Stomach smooth muscle (tissue), 2 donors: ENCODE results near the gene ENTHD1.
"Not testable (repeated sequence)": the region's sequence is repeated elsewhere in the genome, so short reads cannot be mapped to it uniquely, and the experiment has no call there.

ENCODE experiments used
- H3K27ac ChIP-seq: one replicate; pipeline ENCODE4 v1.7.0; 2013; ENCODE audit warnings: mild to moderate bottlenecking, low read length, inconsistent platforms
- H3K27me3 ChIP-seq, 2 donors: one replicate each; pipeline ENCODE4 v1.7.0; 2013; ENCODE audit warnings: low read length in 2 of 2; ENCODE audit not compliant: insufficient read depth in 2 of 2, control insufficient read depth in 1 of 2
- H3K36me3 ChIP-seq, 2 donors: one replicate each; pipeline ENCODE4 v1.7.0; 2013; ENCODE audit warnings: low read length in 2 of 2; ENCODE audit not compliant: control insufficient read depth in 2 of 2, insufficient read depth in 2 of 2
- H3K4me1 ChIP-seq: one replicate; pipeline ENCODE4 v1.7.0; 2013; ENCODE audit warnings: low read length; ENCODE audit not compliant: control insufficient read depth, insufficient read depth
- H3K4me3 ChIP-seq, 2 donors: one replicate each; pipeline ENCODE4 v1.7.0; 2013; ENCODE audit warnings: low read length in 2 of 2
- H3K9ac ChIP-seq, 2 donors: one replicate each; pipeline ENCODE4 v1.7.0; 2013; ENCODE audit warnings: low read length in 2 of 2, mild to moderate bottlenecking in 1 of 2
- H3K9me3 ChIP-seq, 2 donors: one replicate each; pipeline ENCODE4 v1.7.0; 2013; ENCODE audit warnings: low read length in 2 of 2; ENCODE audit not compliant: control insufficient read depth in 2 of 2
- donor health status: healthy.
- donor health status: Pancreatic carcinoma.

The ENTHD1 gene

GRCh38 chr22:39900306-39901227, 7.0 kb upstream of the ENTHD1 start, which contains the start of gene GRAP2:
Gene GRAP2, plus strand, starts transcription at chr22:39901084. Its CDS starts 46,023 bp downstream, at chr22:39947107.
- no peak within 1 kb of the TSS for H3K27ac ChIP-seq

GRCh38 chr22:39898997-39899396, 5.4 kb upstream of the ENTHD1 start:
- H3K9me3 ChIP-seq: no peaks in the 10 kb centered on the region
- H3K27ac ChIP-seq: no peak overlapping the region
- peaks cover 0 to 4% of the 10 kb centered on the region in 2 donors for H3K27me3 ChIP-seq
- H3K4me3 ChIP-seq: no peak overlapping the region
- no peaks in the 10 kb centered on the region for H3K36me3 ChIP-seq
- no peak overlapping the region for H3K9ac ChIP-seq
- no peaks in the 10 kb centered on the region for H3K4me1 ChIP-seq

More at GRCh38 chr22:39900306-39901227, 7.0 kb upstream of the ENTHD1 start, which contains the start of gene GRAP2:
- no peaks in the 10 kb centered on the region for H3K36me3 ChIP-seq
- no peaks in the 10 kb centered on the region for H3K9me3 ChIP-seq
- peaks cover 0 to 4% of the 10 kb centered on the region in 2 donors for H3K27me3 ChIP-seq
- H3K4me1 ChIP-seq: no peaks in the 10 kb centered on the region
- H3K9ac ChIP-seq: no peak within 1 kb of the TSS
- no peak within 1 kb of the TSS for H3K4me3 ChIP-seq

GRCh38 chr22:39897841-39898240, 4.3 kb upstream of the ENTHD1 start:
- Histone ChIP-seq H3K4me3 (no peak overlapping the region), H3K9ac (no peak overlapping the region), H3K27ac (no peak overlapping the region), H3K36me3 (no peaks in the 10 kb centered on the region), H3K9me3 (no peaks in the 10 kb centered on the region), H3K4me1 (no peaks in the 10 kb centered on the region), H3K27me3 (peaks cover 0 to 5% of the 10 kb centered on the region in 2 donors)

- Histone ChIP-seq H3K4me1 (no peaks in the 10 kb centered on the region), H3K9ac (no peak overlapping the region), H3K27me3 (peaks cover 0 to 5% of the 10 kb centered on the region in 2 donors), H3K27ac (no peak overlapping the region), H3K36me3 (no peaks in the 10 kb centered on the region), H3K9me3 (no peaks in the 10 kb centered on the region), H3K4me3 (no peak overlapping the region)
Measured at GRCh38 chr22:39896313-39896996, 2.9 kb upstream of the ENTHD1 start.

GRCh38 chr22:39895682-39896081, 2.1 kb upstream of the ENTHD1 start:
- Histone ChIP-seq H3K27ac (no peak overlapping the region), H3K36me3 (no peaks in the 10 kb centered on the region), H3K4me1 (no peaks in the 10 kb centered on the region), H3K9me3 (no peaks in the 10 kb centered on the region), H3K9ac (no peak overlapping the region), H3K4me3 (no peak overlapping the region), H3K27me3 (peaks cover 3 to 4% of the 10 kb centered on the region in 2 donors)

GRCh38 chr22:39894554-39895092, 1.1 kb upstream of the ENTHD1 start:
- Histone ChIP-seq H3K9ac (no peak overlapping the region), H3K4me1 (no peaks in the 10 kb centered on the region), H3K4me3 (no peak overlapping the region), H3K27ac (no peak overlapping the region), H3K9me3 (no peaks in the 10 kb centered on the region), H3K27me3 (peaks cover 3 to 4% of the 10 kb centered on the region in 2 donors), H3K36me3 (no peaks in the 10 kb centered on the region)

GRCh38 chr22:39889924-39890323, 3.6 kb downstream of the ENTHD1 start:
- H3K27me3 ChIP-seq, H3K4me3 ChIP-seq: not testable (repeated sequence)

GRCh38 chr22:39883057-39883456, 10.5 kb downstream of the ENTHD1 start:
- Histone ChIP-seq H3K4me3 (no peak overlapping the region), H3K36me3 (no peaks in the 10 kb centered on the region), H3K4me1 (no peaks in the 10 kb centered on the region), H3K9ac (no peak overlapping the region), H3K27me3 (no peaks in the 10 kb centered on the region), H3K27ac (no peak overlapping the region), H3K9me3 (no peaks in the 10 kb centered on the region)

More at GRCh38 chr22:39889924-39890323, 3.6 kb downstream of the ENTHD1 start:
- not testable (repeated sequence) for H3K9me3 ChIP-seq, H3K27ac ChIP-seq, H3K9ac ChIP-seq, H3K36me3 ChIP-seq, H3K4me1 ChIP-seq

GRCh38 chr22:39880722-39881121, 12.8 kb downstream of the ENTHD1 start:
- H3K4me1 ChIP-seq: no peaks in the 10 kb centered on the region
- H3K27me3 ChIP-seq: peaks cover 0 to 3% of the 10 kb centered on the region in 2 donors
- no peaks in the 10 kb centered on the region for H3K36me3 ChIP-seq
- no peak overlapping the region for H3K4me3 ChIP-seq
- no peak overlapping the region for H3K9ac ChIP-seq
- no peaks in the 10 kb centered on the region for H3K9me3 ChIP-seq
- H3K27ac ChIP-seq: no peak overlapping the region

- no peak overlapping the region for H3K9ac ChIP-seq
- no peaks in the 10 kb centered on the region for H3K36me3 ChIP-seq
- no peaks in the 10 kb centered on the region for H3K4me1 ChIP-seq
- H3K27ac ChIP-seq: no peak overlapping the region
- peaks cover 0 to 3% of the 10 kb centered on the region in 2 donors for H3K27me3 ChIP-seq
- H3K9me3 ChIP-seq: no peaks in the 10 kb centered on the region
- no peak overlapping the region for H3K4me3 ChIP-seq
Measured at GRCh38 chr22:39877079-39877845, 16.3 kb downstream of the ENTHD1 start.
